Measurements from ENCODE around the gene PALS2. TPM values are rescaled to one million over a fixed set of nuclear protein-coding genes. Genes with fewer than 3 reads are reported as not detected.

Gene PALS2, protein sequence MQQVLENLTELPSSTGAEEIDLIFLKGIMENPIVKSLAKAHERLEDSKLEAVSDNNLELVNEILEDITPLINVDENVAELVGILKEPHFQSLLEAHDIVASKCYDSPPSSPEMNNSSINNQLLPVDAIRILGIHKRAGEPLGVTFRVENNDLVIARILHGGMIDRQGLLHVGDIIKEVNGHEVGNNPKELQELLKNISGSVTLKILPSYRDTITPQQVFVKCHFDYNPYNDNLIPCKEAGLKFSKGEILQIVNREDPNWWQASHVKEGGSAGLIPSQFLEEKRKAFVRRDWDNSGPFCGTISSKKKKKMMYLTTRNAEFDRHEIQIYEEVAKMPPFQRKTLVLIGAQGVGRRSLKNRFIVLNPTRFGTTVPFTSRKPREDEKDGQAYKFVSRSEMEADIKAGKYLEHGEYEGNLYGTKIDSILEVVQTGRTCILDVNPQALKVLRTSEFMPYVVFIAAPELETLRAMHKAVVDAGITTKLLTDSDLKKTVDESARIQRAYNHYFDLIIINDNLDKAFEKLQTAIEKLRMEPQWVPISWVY
- 10 to 100 TPM; 31.1 to 39.5 TPM for total RNA-seq

DNA sequence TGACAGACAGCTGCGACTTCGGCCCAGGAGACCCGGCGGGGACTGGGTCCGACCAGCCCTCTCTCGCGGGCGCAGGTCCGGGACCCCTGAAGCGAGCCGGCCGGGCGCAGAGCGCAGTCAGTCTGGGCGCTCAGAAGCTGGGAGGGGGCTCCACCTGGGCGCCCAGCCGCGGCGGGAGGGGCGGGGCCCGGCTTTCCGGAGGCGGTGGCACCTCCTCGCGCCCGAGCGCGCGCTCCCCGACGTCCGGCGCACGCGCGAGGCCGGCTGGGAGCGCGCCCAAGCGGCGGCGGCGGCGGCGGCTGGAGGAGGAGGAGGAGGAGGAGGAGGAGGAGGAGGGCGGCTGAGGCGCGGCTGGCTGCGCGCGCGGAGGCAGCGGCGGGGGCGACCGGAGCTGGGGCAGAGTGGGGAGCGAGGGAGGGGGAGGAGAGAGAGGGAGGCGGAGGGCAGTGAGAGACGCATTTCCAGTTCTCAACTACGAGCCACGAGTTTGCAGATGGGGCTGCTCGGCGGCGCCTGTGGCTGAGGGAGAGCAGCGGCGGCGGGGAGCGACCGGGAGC lies at the start of gene PALS2:
PALS2 (plus strand) TSS at position 456 of the 557 bp plus-strand sequence. CDS start 50,216 bp downstream, outside the sequence.
- CTCF ChIA-PET, result interaction anchor here (0.7 to 1.0 kb wide), 3 partner anchors 10 to 1005 kb away, joined by 3 to 4 read pairs (median 3); no protein-coding TSS in a partner anchor
- POLR2A ChIA-PET, result interaction anchor here (0.8 kb wide), 1 partner anchor 11 kb away, joined by 11 read pairs; no protein-coding TSS in a partner anchor

DNA sequence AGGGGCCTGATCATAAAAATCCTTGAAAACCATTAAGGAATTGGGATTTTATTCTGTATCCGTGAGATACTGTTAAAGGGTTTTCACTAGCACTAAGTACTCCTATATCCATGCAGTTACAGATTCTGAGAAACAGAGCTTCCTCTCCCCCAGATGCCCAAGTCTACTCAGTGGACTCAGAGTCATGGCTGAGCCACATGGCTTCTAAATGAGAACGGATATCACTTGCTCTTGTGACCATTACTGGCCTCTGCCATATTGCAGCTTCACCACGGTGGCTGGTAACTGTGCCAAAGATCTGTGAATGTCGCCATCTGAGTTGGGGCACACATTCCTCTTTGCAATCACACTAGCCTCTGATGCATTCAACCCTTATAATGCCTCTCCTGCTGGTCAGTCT lies 42.0 kb upstream of the PALS2 start:
- ChIA-PET POLR2A (no interaction called here), CTCF (no interaction called here)

DNA sequence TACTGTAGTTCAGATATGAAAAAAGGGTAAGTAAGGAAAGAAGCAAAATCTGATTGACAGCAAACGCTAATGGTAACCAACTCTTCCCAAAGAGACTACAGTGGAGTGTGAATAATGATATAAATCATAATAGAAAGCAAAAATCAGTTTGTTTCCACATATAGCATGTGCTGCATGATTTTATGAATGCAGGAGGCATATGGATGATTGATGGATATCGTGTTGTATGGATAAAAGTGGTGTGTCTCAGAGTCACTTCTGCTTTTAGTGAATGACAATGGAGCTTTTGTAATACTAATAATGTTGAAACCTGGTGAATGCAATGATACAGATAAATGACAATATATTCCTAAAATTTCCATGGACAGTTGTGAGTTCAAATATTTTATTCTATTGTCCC lies 36.6 kb upstream of the PALS2 start:
- ChIA-PET POLR2A (no interaction called here), CTCF (no interaction called here)

- POLR2A ChIA-PET, result no interaction called here
- CTCF ChIA-PET, result no interaction called here
These were observed 32.3 kb upstream of the PALS2 start for GRCh38 chr7:24540956-24541355.

GRCh38 chr7:24545215-24545614 lies 28.0 kb upstream of the PALS2 start:
- CTCF ChIA-PET, result no interaction called here
- POLR2A ChIA-PET, result no interaction called here

- ChIA-PET POLR2A (no interaction called here), CTCF (interaction anchor here (0.6 kb wide), 1 partner anchor 92 kb away, joined by 3 read pairs; no protein-coding TSS in a partner anchor)
These were observed 24.9 kb upstream of the PALS2 start for GRCh38 chr7:24548390-24548789.

DNA sequence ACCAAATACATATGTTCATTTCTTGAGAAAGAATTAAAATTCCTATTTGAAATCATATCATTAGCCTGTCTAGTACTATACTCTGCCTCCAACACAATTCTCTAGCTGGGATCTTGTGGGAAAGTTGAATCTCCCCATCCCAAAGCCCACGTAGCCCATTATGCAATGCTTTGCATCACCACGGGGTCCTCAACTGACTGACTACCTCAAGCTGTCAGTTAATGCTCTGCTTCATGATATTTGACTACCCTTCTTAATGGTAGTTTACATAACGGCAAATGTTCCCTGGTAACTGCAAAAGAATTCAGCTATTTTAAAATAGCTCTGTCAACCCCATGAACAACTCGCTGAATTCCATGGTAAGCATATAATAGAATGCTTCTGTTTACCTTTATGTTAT lies 23.3 kb upstream of the PALS2 start:
- ChIA-PET POLR2A (no interaction called here), CTCF (no interaction called here)

- ChIA-PET CTCF (no interaction called here), POLR2A (no interaction called here)
These were observed 18.1 kb upstream of the PALS2 start for GRCh38 chr7:24555184-24555583.

GRCh38 chr7:24555719-24556118 lies 17.5 kb upstream of the PALS2 start:
- CTCF ChIA-PET, result no interaction called here
- POLR2A ChIA-PET, result no interaction called here

DNA sequence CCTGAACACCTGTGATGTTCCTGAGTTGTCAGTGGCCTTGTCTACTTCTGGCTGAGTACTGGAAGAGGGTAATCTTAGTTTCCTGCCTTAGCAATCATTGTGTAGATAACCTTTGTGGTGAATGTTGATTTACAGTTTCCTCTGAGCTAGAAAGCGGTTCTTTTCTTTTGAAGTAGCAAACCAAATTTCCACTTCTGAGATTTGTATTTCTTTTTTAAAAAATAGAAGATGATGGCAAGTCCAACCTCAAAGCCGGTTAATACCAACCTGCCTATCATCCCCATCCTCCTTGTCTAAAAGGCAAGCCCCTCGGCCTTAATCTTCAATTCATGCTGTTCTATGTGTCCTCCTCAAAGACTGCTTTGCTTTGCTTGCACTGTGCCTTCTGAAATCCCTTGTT lies 12.5 kb upstream of the PALS2 start:
- ChIA-PET POLR2A (no interaction called here), CTCF (interaction anchor here (0.6 kb wide), 1 partner anchor 983 kb away, joined by 4 read pairs; no protein-coding TSS in a partner anchor)

DNA sequence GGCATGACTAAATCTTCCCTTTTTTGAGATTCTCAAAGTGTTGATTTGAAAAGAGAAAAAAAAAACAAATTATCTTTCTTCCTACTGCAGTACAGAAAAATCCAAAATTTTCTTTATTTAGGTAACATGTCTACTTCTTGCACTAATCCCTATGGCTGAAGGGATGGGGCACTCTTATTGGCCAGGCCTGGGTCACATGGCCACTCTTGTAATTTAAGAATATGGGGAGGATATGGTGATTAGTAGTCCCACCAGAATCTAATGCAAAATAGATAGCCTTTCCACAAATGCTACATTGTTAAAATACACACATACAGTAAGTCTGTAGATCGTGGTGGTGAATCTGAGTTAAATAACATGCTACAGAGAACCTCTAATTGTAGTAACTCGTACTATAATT lies 7.0 kb upstream of the PALS2 start:
- ChIA-PET CTCF (no interaction called here), POLR2A (no interaction called here)

GRCh38 chr7:24570983-24571382 lies 2.3 kb upstream of the PALS2 start:
- ChIA-PET CTCF (no interaction called here), POLR2A (no interaction called here)

DNA sequence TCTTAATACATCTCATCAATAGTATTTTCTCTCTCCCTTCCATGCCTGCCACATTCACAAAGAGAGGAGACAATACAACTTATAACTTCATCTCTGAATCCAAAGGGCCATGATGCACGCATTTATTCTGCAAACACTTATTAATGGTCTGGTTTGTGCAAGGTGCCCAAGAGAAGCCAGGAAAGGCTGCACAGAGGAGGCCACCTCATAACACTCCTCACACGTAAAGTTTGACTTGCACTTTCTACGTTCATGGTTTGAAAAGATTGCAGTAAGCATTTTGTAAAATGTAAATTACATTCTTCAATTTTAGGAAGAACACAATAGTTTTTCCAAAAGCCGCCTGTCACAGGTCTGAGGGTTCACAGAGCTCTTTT lies 1.2 kb upstream of the PALS2 start:
- CTCF ChIA-PET, result interaction anchor here (0.9 to 1.0 kb wide), 2 partner anchors 9 to 95 kb away, joined by 3 to 4 read pairs; no protein-coding TSS in a partner anchor
- POLR2A ChIA-PET, result no interaction called here

DNA sequence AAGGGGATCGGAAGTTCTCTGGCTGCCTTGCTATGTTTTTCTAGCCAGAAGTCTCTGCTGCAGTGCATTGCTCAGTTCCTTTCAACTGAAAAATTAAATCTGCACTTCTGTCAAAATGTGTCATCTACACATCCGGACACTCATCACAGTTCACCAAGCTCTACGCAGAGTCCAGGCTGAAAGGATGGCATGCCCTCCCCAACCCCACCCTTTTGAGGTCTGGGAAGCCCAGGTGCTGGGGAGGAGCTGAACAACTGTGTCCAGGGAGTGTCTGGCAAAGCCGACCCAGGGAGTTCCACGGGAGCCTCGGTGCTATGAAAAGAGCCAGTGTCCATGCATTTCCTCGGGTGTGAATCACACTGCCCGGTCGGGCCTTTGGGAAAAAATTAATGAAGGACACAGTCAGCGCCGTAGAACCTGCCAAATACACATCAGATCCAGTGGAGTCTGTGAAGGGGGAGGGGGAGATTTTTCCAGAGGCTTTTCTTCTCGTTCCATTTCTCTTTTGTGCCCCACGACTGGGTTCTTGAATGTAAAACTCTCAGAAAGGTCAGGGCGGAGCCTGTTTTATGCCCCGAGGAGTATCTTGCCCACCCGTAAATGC lies 757 bp upstream of the PALS2 start:
- POLR2A ChIA-PET, result interaction anchor here (0.8 kb wide), 1 partner anchor 11 kb away, joined by 11 read pairs; no protein-coding TSS in a partner anchor
- CTCF ChIA-PET, result interaction anchor here (0.9 to 1.0 kb wide), 2 partner anchors 10 to 94 kb away, joined by 3 to 4 read pairs; no protein-coding TSS in a partner anchor

DNA sequence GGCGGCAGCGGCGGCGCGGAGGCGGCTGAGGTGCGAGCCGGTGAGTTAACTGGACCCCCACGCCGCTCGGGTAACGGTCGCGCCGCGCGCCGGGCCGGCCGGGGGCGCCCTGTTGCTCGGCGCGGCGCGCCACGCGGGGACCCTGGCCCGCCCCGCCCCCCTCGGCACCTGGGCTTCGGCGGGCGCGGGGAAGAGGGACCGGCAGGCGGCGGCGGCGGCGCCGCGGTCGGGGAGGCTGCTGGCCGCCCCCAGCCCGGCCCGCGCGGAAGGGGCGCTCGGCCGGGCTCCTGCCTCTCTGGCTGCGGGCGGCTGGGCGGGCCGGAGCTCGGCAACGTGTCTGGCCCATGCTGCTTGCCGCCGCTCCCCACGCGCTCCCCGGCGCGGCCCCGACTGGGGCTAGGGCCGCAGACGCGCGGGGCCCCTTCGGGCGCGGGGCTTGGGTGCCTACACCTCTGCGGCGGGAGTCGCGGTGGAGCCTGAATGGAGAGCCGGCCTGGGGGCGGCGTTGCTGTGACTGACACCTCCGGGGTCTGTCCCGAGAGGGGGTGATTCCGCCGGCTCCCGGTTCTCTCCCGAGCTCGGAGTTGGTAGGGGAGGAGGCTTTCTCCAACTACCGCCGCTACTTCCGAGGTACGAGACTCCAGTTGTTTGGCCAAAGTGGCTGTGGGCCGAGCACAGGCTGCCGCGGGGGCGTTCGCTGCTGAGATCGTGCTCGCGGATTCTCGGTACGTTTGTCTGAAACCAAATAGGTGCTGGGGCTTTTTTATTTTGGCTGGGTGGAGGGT lies 494 bp downstream of the PALS2 start:
- CTCF ChIA-PET, result interaction anchor here (0.7 kb wide), 1 partner anchor 1005 kb away, joined by 3 read pairs; no protein-coding TSS in a partner anchor
- POLR2A ChIA-PET, result interaction anchor here (1.0 kb wide), 1 partner anchor 520 kb away, joined by 3 read pairs; no protein-coding TSS in a partner anchor

- ChIA-PET CTCF (no interaction called here), POLR2A (interaction anchor here (1.0 kb wide), 1 partner anchor 520 kb away, joined by 3 read pairs; no protein-coding TSS in a partner anchor)
These were observed 1.1 kb downstream of the PALS2 start for GRCh38 chr7:24574386-24574785.

- CTCF ChIA-PET, result no interaction called here
- POLR2A ChIA-PET, result no interaction called here
These were observed 1.7 kb downstream of the PALS2 start for GRCh38 chr7:24574950-24575349.

DNA sequence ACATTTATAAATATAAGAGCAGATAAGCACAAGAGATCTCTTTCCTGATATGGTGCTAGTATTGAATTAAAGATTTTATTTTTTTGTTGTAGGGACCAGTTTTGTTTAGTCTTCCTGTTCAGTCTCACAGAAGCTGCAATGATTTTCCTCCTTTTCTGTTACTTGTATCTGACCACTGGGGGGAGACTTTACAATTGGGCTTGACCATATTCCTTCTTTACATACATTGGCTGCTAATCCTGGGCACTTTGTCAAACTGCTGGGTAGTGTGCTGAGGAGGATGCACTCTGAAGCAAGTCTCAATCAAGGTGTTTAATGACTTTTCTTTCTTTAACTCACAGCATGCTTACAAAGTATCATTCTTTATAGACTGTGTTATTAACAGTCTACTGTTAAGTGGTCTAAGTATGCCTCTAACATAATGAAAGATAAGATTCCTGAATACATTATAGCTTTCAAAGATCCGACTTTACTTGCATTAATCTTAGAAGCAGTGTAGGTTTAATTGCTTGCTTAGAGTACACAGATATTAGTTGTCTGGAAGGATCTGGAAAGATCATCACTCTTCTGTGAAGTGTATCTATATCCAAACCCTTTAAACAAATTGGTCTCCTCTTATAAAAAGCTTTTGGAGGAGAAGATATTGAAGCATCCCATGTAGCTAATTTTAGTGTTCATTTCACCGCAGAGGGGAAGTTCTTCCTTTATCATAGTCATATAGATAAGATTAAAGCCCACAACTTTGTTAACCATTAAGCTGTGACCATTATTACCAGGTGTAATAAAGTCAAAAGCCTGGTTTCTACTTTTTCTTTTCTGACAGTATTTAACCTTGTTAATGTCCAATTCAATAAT lies 3.1 kb downstream of the PALS2 start:
- CTCF ChIA-PET, result no interaction called here
- POLR2A ChIA-PET, result no interaction called here

DNA sequence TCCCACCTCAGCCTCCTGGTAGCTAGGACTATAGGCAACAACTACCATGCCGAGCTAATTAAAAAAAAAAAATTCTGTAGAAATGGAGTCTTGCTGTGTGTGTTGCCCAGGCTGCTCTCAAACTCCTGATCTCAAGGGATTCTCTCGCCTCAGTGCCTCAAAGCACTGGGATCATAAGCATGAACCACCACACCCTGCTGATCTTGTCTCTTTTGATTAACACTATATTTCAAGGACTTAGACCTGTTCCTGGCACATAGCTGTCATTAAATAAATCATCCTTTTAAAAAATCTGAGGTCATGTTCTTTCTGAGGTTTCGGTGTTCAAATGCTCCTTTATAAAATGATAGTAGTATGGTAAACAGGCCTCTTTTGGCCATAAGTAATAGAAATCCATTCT lies 4.8 kb downstream of the PALS2 start:
- POLR2A ChIA-PET, result no interaction called here
- CTCF ChIA-PET, result no interaction called here
